Measurements from ENCODE around the gene SELL.

Gene SELL

GRCh38 chr1:169708647-169709046 is 2.8 kb downstream of the SELL start:
- TF ChIP-seq CTCF (IDR thresholded peaks at IDR 0.05; ENCODE audit: extremely low read depth, insufficient read depth, missing control alignments): no peak
- in situ Hi-C loops (cut with MboI; ENCODE audit: low pct_unique_long_range_greater_than_20kb, low sequenced_read_pairs, unreplicated experiment): loop anchor here (5.0 kb wide), 1 partner anchor 106 kb away; no protein-coding TSS in a partner anchor
- no peak for DNase-seq (ENCODE audit: low spot score)

- DNase-seq (ENCODE audit: low spot score): no peak
- in situ Hi-C loops (cut with MboI; ENCODE audit: low pct_unique_long_range_greater_than_20kb, low sequenced_read_pairs, unreplicated experiment): loop anchor here (5.0 kb wide), 1 partner anchor 106 kb away; no protein-coding TSS in a partner anchor
- TF ChIP-seq CTCF (IDR thresholded peaks at IDR 0.05; ENCODE audit: extremely low read depth, insufficient read depth, missing control alignments): no peak
Measured at GRCh38 chr1:169707912-169708604, 3.4 kb downstream of the SELL start.

- in situ Hi-C loops (cut with MboI; ENCODE audit: low pct_unique_long_range_greater_than_20kb, low sequenced_read_pairs, unreplicated experiment): loop anchor here (5.0 kb wide), 1 partner anchor 102 kb away; no protein-coding TSS in a partner anchor
- no peak for DNase-seq (ENCODE audit: low spot score)
- TF ChIP-seq CTCF (IDR thresholded peaks at IDR 0.05; ENCODE audit: extremely low read depth, insufficient read depth, missing control alignments): no peak
Measured at GRCh38 chr1:169704797-169705196, 6.6 kb downstream of the SELL start.

GRCh38 chr1:169701261-169702005 is 10.0 kb downstream of the SELL start:
- no peak for DNase-seq (ENCODE audit: low spot score)
- no peak for TF ChIP-seq CTCF (IDR thresholded peaks at IDR 0.05; ENCODE audit: extremely low read depth, insufficient read depth, missing control alignments)

GRCh38 chr1:169699707-169700106 is 11.7 kb downstream of the SELL start:
- TF ChIP-seq CTCF (IDR thresholded peaks at IDR 0.05; ENCODE audit: extremely low read depth, insufficient read depth, missing control alignments): no peak
- in situ Hi-C loops (cut with MboI; ENCODE audit: low pct_unique_long_range_greater_than_20kb, low sequenced_read_pairs, unreplicated experiment): no loop called here
- no peak for DNase-seq (ENCODE audit: low spot score)

More at GRCh38 chr1:169701261-169702005, 10.0 kb downstream of the SELL start:
- in situ Hi-C loops (cut with MboI; ENCODE audit: low pct_unique_long_range_greater_than_20kb, low sequenced_read_pairs, unreplicated experiment): no loop called here

GRCh38 chr1:169698976-169699375 is 12.4 kb downstream of the SELL start:
- no peak for DNase-seq (ENCODE audit: low spot score)
- TF ChIP-seq CTCF (IDR thresholded peaks at IDR 0.05; ENCODE audit: extremely low read depth, insufficient read depth, missing control alignments): no peak
- in situ Hi-C loops (cut with MboI; ENCODE audit: low pct_unique_long_range_greater_than_20kb, low sequenced_read_pairs, unreplicated experiment): no loop called here
